HTR-8/SVneo (cell line): ENCODE measurements around the gene AHCY.
A peak's percentile ranks its signal among the peaks of the same experiment; 100 is the strongest.
"Not testable (repeated sequence)": the region's sequence is repeated elsewhere in the genome, so short reads cannot be mapped to it uniquely, and the experiment has no call there.

Experiments used
- DNase-seq: peaks from one replicate; pipeline ENCODE4 v3.0.0; 2011; ENCODE audit warnings: low spot score, mixed read lengths; ENCODE audit not compliant: insufficient read length
- FAIRE-seq: peaks from 2 replicates; lab custom pipeline; 2011; peaks lifted over from hg19 to GRCh38; lab: Jason Lieb, UNC

Gene AHCY

DNA sequence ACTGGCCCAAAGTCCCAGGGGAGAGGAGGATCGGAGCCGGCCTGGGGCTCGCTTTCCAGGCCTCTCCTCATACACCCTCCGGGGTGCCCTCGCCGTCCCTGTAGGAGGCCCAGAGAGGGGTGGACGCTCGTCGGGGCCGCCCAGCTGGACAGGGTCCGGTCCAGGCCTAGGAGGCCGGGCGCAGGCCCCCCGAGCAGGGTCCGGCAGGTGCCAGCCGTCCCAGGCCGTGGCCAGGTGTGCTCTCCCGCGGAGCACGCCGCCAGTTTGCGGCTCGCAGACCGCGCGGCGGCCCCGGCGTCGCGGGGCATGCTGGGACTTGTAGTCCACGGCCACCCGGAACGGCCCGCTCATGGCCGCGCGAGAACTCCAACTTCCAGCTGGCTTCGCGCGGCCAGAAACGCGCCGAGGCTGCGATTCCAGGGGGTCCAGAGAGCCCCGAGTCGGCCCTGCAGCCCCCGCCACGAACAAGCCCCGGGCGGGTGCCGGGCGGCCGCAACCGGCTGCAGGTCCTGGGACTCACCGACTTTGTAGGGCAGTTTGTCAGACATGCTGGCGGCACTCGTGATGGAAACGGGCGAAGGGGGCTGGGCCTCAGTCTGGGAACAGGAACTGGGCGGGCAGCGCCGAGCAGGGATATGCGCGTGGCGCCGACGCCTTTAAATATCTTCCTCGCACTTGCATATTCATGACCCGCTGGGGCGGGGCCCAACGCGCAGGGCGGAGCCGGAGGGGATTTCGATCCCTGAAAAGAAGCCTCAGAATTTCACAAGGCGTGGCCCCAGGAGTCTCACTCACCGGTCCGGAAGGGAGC is at the start of gene AHCY:
AHCY (minus strand) TSS at position 633 of the 811 bp plus-strand sequence; CDS start at position 548, 85 bp downstream.
- FAIRE-seq (peak; percentile 72), DNase-seq (peak; percentile 93)

DNA sequence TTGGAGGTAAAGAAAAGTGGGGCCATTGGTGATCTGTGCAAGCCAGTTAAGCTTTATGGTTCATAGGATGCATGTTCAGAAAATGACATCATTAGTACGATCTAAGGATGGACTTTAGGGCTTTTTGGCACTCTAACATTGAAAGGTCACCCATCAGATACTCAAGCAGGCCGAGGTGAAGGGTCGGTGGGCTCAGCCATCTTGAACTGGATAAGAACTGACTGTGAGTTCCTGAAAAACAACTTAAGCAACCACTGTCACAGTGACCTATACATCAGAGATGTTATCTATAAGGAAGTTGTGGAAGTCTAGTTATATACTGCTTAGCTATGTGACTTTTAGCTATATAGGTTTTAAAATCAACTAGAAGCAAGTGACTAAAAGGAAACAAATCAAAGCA is 46.9 kb upstream of the AHCY start:
- FAIRE-seq = no peak
- no peak for DNase-seq

DNA sequence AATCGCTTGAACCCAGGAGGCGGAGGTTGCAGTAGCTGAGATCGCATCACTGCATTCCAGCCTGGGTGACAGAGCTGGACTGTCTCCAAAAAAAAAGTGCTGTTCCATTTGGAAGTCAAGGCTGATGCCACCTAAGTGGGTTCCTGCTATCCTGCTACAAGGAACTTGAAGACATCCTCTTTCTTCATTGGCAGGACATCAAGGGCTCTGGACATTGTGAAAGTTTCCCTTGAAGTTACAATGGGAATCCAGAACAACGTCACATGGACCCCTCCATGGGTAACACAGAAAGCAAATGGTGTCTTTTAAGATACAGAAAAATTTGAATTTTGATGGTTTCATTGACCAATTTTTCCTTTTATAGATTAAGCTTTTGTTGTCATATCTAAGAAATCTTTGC is 44.4 kb upstream of the AHCY start:
- DNase-seq (no peak), FAIRE-seq (no peak)

DNA sequence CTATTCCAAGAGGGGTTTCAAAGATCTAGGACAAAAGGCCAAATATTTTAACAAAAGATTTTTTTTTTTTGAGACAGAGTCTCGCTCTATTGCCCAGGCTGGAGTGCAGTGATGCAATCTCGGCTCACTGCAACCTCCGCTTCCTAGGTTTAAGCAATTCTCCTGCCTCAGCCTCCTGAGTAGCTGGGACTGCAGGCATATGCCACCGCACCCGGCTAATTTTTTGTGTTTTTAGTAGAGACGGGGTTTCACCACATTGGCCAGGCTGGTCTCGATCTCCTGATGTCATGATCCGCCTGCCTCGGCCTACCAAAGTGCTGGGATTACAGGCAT is 43.3 kb upstream of the AHCY start:
- FAIRE-seq, DNase-seq: not testable (repeated sequence)

DNA sequence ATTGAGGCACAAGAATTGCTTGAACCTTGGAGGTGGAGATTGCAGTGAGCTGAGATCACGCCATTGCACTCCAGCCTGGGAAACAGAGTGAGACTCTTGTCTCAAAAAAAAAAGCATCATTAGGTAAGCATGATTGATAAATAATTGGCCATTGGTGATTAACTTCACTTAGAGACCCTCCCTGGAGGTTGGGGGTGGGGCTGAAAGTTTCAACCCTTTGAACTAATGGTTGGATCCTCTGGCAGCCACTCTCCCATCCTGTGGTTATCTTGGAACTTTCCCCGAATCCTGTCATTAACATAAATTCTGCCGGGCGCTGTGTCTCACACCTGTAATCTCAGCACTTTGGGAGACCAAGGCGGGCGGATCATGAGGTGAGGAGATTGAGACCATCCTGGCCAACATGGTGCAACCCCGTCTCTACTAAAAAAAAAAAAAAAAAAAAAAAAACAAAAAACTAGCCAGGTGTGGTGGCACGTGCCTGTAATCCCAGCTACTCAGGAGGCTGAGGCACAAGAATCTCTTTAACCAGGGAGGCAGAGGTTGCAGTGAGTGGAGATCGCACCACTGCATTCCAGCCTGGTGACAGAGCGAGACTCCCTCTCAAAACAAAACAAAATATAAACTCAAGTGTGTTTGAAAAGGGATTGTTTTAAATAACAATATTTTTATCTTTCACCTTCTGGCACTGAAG is 42.8 kb upstream of the AHCY start:
- DNase-seq, FAIRE-seq: not testable (repeated sequence)

DNA sequence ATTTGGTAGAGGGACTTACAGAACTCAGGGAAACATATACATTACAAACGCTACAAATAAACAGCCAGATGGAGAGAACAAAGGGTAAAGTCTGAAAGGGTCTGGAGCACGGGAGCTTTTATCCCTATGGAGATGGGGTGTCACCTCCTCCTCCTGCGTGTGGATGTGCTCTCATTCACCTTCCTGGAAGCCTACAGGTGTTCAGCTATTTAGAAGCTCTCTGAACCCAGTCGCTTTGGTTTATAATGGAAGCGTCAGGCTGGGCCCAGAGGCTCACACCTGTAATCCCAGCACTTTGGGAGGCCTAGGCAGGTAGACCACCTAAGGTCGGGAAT is 42.2 kb upstream of the AHCY start:
- FAIRE-seq (no peak), DNase-seq (no peak)

DNA sequence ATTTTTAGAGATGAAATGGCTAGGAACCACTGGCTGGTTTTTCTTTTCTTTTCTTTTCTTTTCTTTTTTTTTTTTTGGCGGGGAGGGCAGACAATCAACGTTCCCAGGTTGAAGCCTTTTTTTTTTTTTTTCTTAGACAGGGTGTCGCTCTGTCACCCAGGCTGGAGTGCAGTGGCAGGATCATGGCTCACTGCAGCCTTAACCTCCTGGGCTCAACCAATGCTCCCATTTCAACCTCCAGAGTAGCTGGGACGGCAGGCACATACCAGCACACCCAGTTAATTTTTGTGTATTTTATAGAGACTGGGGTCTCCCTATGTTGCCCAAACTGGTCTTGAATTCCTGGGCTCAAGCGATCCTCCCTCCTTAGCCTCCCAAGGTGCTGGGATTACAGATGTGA is 41.1 kb upstream of the AHCY start:
- FAIRE-seq = no peak

DNA sequence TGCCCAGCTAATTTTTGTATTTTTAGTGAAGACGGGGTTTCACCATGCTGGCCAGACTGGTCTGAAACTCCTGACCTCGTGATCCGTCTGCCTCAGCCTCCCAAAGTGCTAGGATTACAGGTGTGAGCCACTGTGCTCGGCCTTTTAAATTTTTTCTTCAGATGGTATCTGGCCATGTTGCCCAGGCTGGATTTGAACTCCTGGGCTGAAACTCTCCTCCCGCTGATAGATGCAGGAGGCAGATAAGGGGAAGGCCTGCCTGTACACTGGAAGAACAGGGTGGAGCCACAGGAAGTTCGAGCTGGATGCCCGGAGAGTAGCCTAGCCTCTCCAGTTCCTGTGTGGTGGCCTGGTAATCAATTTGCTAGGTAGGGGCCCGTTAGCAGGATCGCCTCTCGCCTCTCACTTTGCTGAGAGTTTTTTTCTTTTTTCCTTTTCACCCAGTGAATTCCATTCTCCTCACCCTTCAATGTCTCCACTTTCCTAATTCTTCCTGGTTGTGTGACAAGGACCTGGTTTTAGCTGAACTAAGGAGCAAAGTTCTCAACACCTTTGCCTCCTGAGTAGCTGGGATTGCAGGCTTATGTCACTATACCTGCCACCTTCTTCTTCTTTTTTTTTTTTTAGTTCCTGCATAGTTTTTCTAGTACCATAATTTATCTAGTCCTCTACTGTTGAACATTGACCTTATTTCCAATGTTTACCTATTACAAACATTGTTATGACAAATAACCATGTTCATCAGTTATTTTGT is 40.5 kb upstream of the AHCY start:
- FAIRE-seq = no peak

More for the DNA sequence above, 41.1 kb upstream of the AHCY start:
- no peak for DNase-seq

DNA sequence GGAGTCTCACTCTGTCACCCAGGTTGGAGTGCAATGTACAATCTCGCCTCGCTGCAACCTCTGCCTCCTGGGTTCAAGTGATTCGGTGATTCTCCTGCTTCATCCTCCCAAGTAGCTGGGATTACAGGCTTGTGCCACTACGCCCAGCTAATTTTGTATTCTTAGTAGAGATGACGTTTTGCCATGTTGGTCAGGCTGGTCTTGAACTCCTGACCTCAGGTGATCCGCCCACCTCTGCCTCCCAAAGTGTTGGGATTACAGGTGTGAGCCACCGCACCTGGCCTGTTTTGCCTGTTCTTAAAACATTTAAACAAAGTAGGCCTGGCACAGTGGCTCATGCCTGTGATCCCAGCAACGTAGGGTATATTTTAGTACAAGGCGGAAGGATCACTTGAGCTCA is 38.0 kb upstream of the AHCY start:
- DNase-seq, FAIRE-seq: not testable (repeated sequence)

More for the DNA sequence above, 40.5 kb upstream of the AHCY start:
- no peak for DNase-seq

DNA sequence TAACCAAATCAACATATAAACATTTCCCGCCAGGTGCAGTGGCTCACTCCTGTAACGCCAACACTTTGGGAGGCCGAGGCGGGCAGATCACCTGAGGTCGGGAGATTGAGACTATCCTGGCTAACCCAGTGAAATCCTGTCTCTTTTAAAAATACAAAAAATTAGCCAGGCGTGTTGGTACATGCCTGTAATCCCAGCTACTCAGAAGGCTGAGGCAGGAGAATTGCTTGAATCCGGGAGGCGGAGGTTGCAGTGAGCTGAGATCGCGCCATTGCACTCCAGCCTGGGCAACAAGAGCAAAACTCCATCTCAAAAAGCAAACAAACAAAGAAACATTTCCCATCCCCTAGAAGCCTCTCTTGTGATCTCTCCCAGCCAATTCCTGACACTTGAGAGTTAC is 37.6 kb upstream of the AHCY start:
- not testable (repeated sequence) for FAIRE-seq, DNase-seq

DNA sequence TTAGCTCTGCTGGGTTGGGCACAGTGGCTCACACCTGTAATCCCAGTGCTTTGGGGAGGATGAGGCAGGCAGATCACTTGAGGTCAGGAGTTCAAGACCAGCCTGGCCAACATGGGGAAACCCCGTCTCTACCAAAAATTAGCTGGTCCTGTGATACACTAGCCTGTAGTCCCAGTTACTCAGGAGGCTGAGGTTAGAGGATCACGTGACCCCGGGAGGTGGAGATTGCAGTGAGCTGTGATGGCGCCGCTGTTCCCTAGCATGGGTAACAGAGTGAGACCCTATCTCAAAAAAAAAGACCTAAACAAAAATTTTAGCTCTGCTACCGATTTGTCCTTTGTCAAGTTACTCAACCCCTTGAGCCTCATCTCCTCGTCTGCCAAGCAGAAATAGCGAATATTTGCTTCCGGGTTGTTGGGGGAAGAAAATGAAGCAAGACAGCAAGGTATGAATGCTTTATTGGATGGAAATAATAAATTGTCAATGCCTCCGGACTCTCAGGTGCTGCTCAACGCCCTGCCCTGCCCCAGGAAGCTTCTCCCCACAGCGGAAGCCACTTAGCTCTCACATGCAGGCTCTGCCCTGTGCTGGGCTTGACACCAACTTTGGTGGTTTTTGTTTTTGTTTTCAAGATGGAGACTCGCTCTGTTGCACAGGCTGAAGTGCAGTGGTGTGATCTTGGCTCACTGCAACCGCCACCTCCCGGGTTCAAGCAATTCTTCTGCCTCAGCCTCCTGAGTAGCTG is 35.0 kb upstream of the AHCY start:
- DNase-seq (no peak), FAIRE-seq (no peak)

DNA sequence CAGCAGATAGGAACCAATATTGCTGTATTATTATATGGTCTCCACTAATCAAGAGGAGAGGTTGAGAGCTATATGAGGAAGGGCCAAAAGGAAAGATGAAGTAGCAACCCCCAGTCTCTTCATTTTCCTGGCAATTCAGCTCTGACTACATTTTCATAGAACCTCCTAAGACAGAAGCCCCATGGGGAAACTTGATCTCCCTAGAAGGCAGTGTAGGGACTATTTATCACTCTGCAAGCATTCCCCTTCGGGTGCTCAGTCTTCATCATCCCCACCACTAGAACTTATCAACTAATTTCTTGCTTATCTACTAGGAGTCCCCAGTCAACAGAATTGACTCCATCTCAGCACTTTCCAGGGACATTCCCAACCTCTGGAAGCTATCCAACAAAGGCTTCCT is 34.4 kb upstream of the AHCY start:
- DNase-seq (no peak), FAIRE-seq (no peak)

DNA sequence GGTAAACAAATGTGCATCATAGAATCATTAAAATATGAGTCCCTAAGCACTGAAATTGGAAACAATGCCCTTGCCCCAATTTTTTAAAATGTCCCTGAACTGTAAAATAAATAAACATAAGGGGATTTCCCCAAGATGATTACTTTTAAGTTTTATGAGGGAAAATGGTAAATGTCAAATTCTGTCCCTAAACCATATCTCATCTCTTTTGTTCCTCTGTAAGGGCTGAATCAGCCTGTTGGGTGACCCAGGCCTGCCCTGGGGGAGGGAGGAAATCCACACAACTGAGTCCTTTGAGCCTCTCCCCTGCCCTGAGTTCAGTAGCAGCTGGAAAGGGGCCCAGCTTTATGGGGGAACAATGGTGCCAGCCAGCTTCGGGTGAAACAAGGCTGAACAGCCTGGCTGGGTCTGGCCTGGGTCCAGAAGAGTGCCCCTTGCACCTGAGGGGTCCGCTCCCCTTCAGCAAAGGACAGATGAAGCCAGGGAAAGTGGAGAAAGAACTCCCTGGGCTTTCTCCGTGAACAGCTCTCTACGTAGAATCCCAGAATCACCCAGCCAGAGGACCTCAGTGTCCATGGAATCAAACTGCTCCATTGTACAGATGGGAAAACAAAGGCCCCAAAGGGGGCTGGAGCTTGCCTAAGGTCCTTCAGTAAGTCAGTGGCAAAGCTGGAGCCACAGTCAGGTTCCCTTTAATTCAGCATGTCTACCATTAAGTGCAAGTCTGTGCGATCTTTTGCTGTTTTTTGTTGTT is 31.7 kb upstream of the AHCY start:
- peak; percentile 45 for DNase-seq
- no peak for FAIRE-seq

DNA sequence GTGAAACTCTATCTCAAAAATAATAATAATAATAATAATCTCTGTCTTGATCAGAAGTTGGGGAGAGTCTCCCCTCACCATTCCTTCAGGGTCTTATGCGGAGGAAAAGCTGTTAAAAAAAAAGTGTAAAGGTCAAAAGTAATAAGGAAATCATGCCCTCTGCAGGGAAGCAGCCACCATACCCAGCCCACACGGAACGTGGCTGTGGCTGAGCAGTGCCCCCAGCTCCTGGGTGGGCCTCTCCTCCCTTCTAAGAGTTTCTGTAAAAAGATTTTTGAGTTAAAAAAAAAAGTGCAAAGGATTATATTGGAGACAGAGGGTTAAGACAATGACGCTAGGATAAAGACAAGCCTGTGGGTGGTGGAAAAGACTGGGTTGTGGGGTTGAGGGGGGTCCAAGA is 30.6 kb upstream of the AHCY start:
- FAIRE-seq = no peak
- DNase-seq = no peak

DNA sequence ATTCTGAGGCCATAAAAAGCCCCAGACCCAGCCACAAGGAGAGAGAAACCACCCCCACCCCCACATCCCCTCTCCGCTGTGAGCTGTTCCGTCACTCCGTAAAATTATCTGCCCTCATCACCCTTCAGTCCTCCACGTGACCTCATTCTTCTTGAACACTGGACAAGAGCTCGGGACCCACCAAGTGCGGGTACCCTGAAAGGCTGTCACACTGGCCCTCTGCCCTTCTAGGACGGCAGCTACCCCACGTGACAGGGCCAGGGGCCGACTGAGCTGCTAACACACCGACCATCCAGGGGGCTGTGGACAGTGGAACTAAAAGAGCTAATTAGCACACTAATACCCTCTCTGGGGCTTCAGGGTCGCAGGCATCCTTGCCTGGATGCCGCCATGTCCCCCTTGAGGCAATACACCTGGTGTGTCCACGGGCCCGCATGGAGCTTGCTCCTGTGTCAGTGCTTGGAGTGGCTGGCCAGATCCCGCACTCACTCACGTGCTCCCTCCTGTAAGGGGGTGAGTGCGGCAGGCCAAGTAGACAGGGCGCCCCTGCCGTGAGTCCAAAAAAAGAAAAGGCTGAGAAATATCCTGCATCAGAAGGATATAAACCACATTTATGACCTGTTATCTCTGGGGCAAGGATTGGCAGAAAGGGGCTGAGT is 29.2 kb upstream of the AHCY start:
- FAIRE-seq (no peak), DNase-seq (no peak)

DNA sequence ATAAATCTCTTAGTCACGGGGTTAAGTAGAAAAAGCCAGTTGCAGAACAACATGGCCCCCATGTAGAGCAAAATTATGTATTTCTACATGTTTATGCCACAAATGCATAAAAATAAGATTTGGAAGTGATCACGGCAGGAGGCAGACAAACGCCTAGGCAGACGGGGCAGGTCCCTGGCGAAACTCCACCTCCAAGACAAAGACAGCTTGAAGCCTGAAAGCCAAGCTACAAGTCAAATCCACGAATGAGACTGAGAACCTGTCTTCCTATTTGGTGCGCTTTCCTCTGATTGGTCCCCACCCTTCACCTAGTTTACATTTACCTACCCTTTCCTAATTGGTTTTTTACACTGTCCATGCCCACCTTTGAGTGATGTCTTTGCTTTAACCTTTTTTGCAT is 28.7 kb upstream of the AHCY start:
- DNase-seq (no peak), FAIRE-seq (no peak)

DNA sequence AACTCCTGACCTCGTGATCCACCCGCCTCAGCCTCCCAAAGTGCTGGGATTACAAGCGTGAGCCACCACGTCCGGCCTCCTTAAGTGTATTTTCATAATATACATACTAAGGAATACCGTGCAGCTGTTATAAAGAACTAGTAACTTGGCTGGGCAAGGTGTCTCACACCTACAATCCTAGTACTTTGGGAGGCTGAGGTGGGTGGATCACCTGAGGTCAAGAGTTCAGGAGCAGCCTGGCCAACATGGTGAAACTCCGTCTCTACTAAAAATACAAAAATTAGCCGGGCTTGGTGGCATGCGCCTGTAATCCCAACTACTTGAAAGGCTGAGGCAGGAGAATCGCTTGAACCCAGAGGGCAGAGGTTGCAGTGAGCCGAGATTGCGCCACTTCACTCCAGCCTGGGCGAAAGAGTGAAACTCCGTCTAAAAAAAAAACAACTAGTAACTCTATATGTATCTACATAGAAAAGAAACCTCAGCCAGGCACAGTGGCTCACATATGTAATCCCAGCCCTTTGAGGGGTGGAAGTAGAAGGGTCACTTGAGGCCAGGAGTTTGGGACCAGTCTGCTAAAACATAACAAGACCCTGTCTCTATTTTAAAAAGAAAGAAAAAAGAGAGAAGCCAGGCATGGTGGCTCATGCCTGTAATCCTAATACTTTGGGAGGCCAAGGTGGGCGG is 27.8 kb upstream of the AHCY start:
- not testable (repeated sequence) for FAIRE-seq, DNase-seq

DNA sequence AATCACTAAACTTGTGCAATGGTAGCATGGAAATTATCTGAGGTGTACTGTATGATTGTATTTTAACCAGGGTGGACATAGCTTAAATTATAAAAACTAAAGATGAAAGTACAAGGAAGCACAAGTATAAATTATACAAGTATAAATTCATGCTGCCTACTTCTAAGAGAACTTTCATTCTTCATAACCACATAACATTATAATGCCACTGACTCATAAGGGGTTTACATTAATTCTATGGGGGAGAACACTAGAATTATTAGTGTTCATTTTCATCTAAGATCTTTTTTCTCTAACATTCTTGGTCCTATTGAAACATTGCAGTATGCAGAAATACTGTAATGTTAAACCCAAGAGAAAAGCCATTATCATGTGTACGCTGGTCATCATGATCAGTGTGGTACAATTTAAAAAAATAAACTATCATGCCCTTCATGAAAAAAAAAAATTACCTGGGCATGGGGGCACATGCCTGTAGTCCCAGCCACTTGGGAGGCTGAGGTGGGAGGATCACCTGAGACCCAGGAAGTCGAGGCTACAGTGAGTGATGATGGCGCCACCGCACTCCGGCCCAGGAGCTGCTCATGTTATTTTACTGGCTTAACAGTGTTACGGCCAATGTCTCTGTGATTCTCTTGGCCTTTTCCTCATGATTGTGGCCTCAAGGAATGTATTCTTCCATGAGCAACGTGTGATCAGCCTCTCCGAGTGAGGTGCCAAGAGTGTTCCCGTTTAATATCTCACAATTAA is 25.9 kb upstream of the AHCY start:
- no peak for FAIRE-seq

More for the DNA sequence above, 25.9 kb upstream of the AHCY start:
- DNase-seq = no peak
